Left lung (tissue), 10 donors: ENCODE results near the gene AGGF1. TPM values are rescaled to one million over a fixed set of nuclear protein-coding genes. Genes with fewer than 3 reads are reported as not detected.
"Not testable (repeated sequence)": the region's sequence is repeated elsewhere in the genome, so short reads cannot be mapped to it uniquely, and the experiment has no call there.

Source experiments
- ATAC-seq: fragments of 200-7000 bp; cut with Tn5 transposase; one replicate; pipeline ENCODE4 v1.9.1; 2020; ENCODE audit warnings: moderate library complexity
- DNase-seq, 4 donors: peaks; one replicate each; pipeline ENCODE4 v3.0.0-alpha.2; 2013 to 2020
- H3K27ac ChIP-seq, 2 donors: fragments of 200-600 bp; sonication (generic) in 1 of 2; one replicate each; pipeline versions ENCODE4 v1.5.0 to v1.8.0; 2020 to 2021
- H3K27me3 ChIP-seq, 2 donors: fragments of 200-600 bp; sonication (generic) in 1 of 2; one replicate each; pipeline versions ENCODE4 v1.5.0 to v1.8.0; 2020 to 2021
- H3K36me3 ChIP-seq, 2 donors: fragments of 200-600 bp; sonication (generic) in 1 of 2; one replicate each; pipeline versions ENCODE4 v1.5.0 to v1.8.0; 2020 to 2021
- H3K4me1 ChIP-seq, 2 donors: fragments of 200-600 bp; one replicate each; pipeline ENCODE4 v1.8.0; 2021
- H3K4me3 ChIP-seq, 2 donors: fragments of 200-600 bp; sonication (generic) in 1 of 2; one replicate each; pipeline versions ENCODE4 v1.5.0 to v1.8.0; 2020 to 2021; ENCODE audit warnings: mild to moderate bottlenecking in 1 of 2
- H3K9me3 ChIP-seq, 2 donors: fragments of 200-600 bp; sonication (generic) in 1 of 2; one replicate each; pipeline versions ENCODE4 v1.5.0 to v1.8.0; 2020 to 2021
- CTCF ChIP-seq, 2 donors: fragments of 200-600 bp; sonication (generic) in 1 of 2; IDR thresholded peaks; one replicate each; pipeline versions ENCODE4 v1.5.0 to v1.8.0; 2021; ENCODE audit warnings: antibody characterized with exemption in 2 of 2
- intact Hi-C, 2 donors: fragments of 100-400 bp; cut with DNase I; formaldehyde crosslinking; loops; one replicate each; pipeline versions ENCODE4 v1.11.2 to v1.14.2; 2022
- polyA plus RNA-seq, 6 donors: library from polyadenylated mRNA; unstranded; fragments of 120-200 nt; gene quantifications; one replicate each; pipeline ENCODE4 v1.2.1, GENCODE V29; 2013; ENCODE audit not compliant: insufficient read length in 6 of 6
- total RNA-seq, 2 donors: library from RNA; stranded (reverse); fragmentation: NEBNext Ultra II Directional; extraction: Animal tissue kit (Norgen Biotek cat#: 25700); gene quantifications; one replicate each; pipeline ENCODE4 v1.2.1, GENCODE V29; 2021
- donor health status: DM: no; HTN: yes; CAD: no.
- donor health status: DM: no; HTN: no; CAD: no.

AGGF1 gene
- total and polyA plus RNA-seq, 8 donors = 20.9 to 27.2 (median 25.2) TPM

- Histone ChIP-seq H3K4me1 (no peaks in the 10 kb centered on the region), H3K27ac (no peak overlapping the region), H3K36me3 (no peaks in the 10 kb centered on the region), H3K4me3 (no peak overlapping the region), H3K9me3 (no peaks in the 10 kb centered on the region), H3K27me3 (no peaks in the 10 kb centered on the region)
- TF ChIP-seq CTCF (IDR thresholded peaks at IDR 0.05) = no peak
- DNase-seq (no peak), ATAC-seq (no peak)
- intact Hi-C loops = no loop called here
These were observed 73.3 kb downstream of the AGGF1 start for GRCh38 chr5:77103457-77103856.

- no peaks in the 10 kb centered on the region for H3K9me3 ChIP-seq
- intact Hi-C loops = no loop called here
- TF ChIP-seq CTCF (IDR thresholded peaks at IDR 0.05) = no peak
- H3K4me3 ChIP-seq = no peak overlapping the region
- ATAC-seq (no peak), DNase-seq (no peak)
- no peak overlapping the region for H3K27ac ChIP-seq
- H3K27me3 ChIP-seq = no peaks in the 10 kb centered on the region
- H3K4me1 ChIP-seq = no peaks in the 10 kb centered on the region
- H3K36me3 ChIP-seq = no peaks in the 10 kb centered on the region
These were observed 74.6 kb downstream of the AGGF1 start for GRCh38 chr5:77104813-77105212.

- intact Hi-C loops, H3K27ac ChIP-seq, H3K4me1 ChIP-seq, DNase-seq, H3K36me3 ChIP-seq, H3K4me3 ChIP-seq, H3K27me3 ChIP-seq, H3K9me3 ChIP-seq, ATAC-seq: not testable (repeated sequence)
These were observed 76.8 kb downstream of the AGGF1 start for GRCh38 chr5:77107035-77107434.

Other genes starting within 250 kb of the AGGF1 start
- 10 to 100 TPM in 1 of 2 donors, 1 to 10 TPM in 1; 6.5 to 12.0 TPM for gene F2RL1, start 211.4 kb upstream of the AGGF1 start, total RNA-seq
- 10 to 100 TPM in 2 of 6 donors, 1 to 10 TPM in 4; 8.0 to 10.5 (median 8.5) TPM for gene F2RL1, start 211.4 kb upstream of the AGGF1 start, polyA plus RNA-seq
- under 1 TPM; 0.52 to 0.60 TPM for gene S100Z, start 180.4 kb upstream of the AGGF1 start, total RNA-seq
- gene S100Z, start 180.4 kb upstream of the AGGF1 start, polyA plus RNA-seq = under 1 TPM; 0.16 to 0.57 (median 0.31) TPM
- gene CRHBP, start 77.4 kb upstream of the AGGF1 start, total RNA-seq = under 1 TPM in 1 of 2 donors, not detected in 1; 0.65 TPM
- under 1 TPM in 5 of 6 donors, not detected in 1; 0.22 to 0.72 (median 0.44) TPM for gene CRHBP, start 77.4 kb upstream of the AGGF1 start, polyA plus RNA-seq
- gene ZBED3, start 56.9 kb downstream of the AGGF1 start, total RNA-seq = 10 to 100 TPM; 11.9 to 13.6 TPM
- 10 to 100 TPM; 28.2 to 32.4 (median 29.3) TPM for gene ZBED3, start 56.9 kb downstream of the AGGF1 start, polyA plus RNA-seq
- gene PDE8B, start 180.3 kb downstream of the AGGF1 start, total RNA-seq = 1 to 10 TPM; 3.3 to 3.6 TPM
- gene PDE8B, start 180.3 kb downstream of the AGGF1 start, polyA plus RNA-seq = 1 to 10 TPM; 6.4 to 8.7 (median 6.6) TPM